ENCODE measurements around the gene SNAI1.
"Not testable (repeated sequence)": the region's sequence is repeated elsewhere in the genome, so short reads cannot be mapped to it uniquely, and the experiment has no call there.

The SNAI1 gene

GRCh38 chr20:49982346-49983122 lies at the start of gene SNAI1:
Gene SNAI1, plus strand, starts transcription at chr20:49982980. Its CDS starts 80 bp downstream, at chr20:49983060.
- peak; percentile 87 for DNase-seq

- no peak for DNase-seq
Measured at GRCh38 chr20:49935746-49936152, 47.0 kb upstream of the SNAI1 start.

GRCh38 chr20:49936153-49937026 lies 46.4 kb upstream of the SNAI1 start, which contains the start of gene RNF114:
Gene RNF114, plus strand, starts transcription at chr20:49936397. Its CDS starts 16 bp downstream, at chr20:49936413.
- peak; percentile 92 for DNase-seq

GRCh38 chr20:49937027-49937929 lies 45.5 kb upstream of the SNAI1 start:
- DNase-seq: no peak

GRCh38 chr20:49938173-49939163 lies 44.3 kb upstream of the SNAI1 start:
- no peak for DNase-seq

GRCh38 chr20:49941456-49941855 lies 41.3 kb upstream of the SNAI1 start:
- DNase-seq: no peak

GRCh38 chr20:49942303-49942702 lies 40.5 kb upstream of the SNAI1 start:
- DNase-seq: no peak

- DNase-seq: no peak
Measured at GRCh38 chr20:49942942-49943341, 39.8 kb upstream of the SNAI1 start.

- no peak for DNase-seq
Measured at GRCh38 chr20:49945306-49945700, 37.5 kb upstream of the SNAI1 start.

- DNase-seq: no peak
Measured at GRCh38 chr20:49945701-49946477, 36.9 kb upstream of the SNAI1 start.

GRCh38 chr20:49948178-49948577 lies 34.6 kb upstream of the SNAI1 start:
- DNase-seq: no peak

GRCh38 chr20:49948809-49949507 lies 33.8 kb upstream of the SNAI1 start:
- no peak for DNase-seq

GRCh38 chr20:49951151-49951550 lies 31.6 kb upstream of the SNAI1 start:
- no peak for DNase-seq

- no peak for DNase-seq
Measured at GRCh38 chr20:49955167-49955566, 27.6 kb upstream of the SNAI1 start.

GRCh38 chr20:49955830-49956396 lies 26.9 kb upstream of the SNAI1 start:
- DNase-seq: not testable (repeated sequence)

GRCh38 chr20:49956689-49957088 lies 26.1 kb upstream of the SNAI1 start:
- DNase-seq: no peak

- not testable (repeated sequence) for DNase-seq
Measured at GRCh38 chr20:49957089-49957938, 25.5 kb upstream of the SNAI1 start.

- no peak for DNase-seq
Measured at GRCh38 chr20:49961413-49961812, 21.4 kb upstream of the SNAI1 start.

All from COR-L47 (cell line).